ENCODE results near the gene DCC. TPM values are rescaled to one million over a fixed set of nuclear protein-coding genes. Genes with fewer than 3 reads are reported as not detected.

Gene DCC
- total RNA-seq, 2 donors from 2014 or later: not detected

- DNase-seq (ENCODE audit: low spot score) (no peak), ATAC-seq (no peak)
- H3K9me3 Mint-ChIP-seq: no peaks in the 10 kb centered on the region
- no peaks in the 10 kb centered on the region for H3K4me1 Mint-ChIP-seq (ENCODE audit: low read depth in 2 of 2)
- no peaks in the 10 kb centered on the region for H3K27me3 Mint-ChIP-seq
- H3K36me3 Mint-ChIP-seq: no peaks in the 10 kb centered on the region
- no peak overlapping the region for H3K27ac Mint-ChIP-seq
- H3K4me3 Mint-ChIP-seq: no peak overlapping the region
These were observed 232.3 kb downstream of the DCC start for GRCh38 chr18:52572036-52573000.

GRCh38 chr18:52577795-52578194 is 237.8 kb downstream of the DCC start:
- Mint-ChIP-seq H3K4me3 (no peak overlapping the region), H3K36me3 (no peaks in the 10 kb centered on the region), H3K9me3 (no peaks in the 10 kb centered on the region), H3K27me3 (no peaks in the 10 kb centered on the region), H3K4me1 (ENCODE audit: low read depth in 2 of 2) (no peaks in the 10 kb centered on the region), H3K27ac (no peak overlapping the region)
- DNase-seq (ENCODE audit: low spot score) (no peak), ATAC-seq (no peak)

GRCh38 chr18:52582061-52582460 is 242.1 kb downstream of the DCC start:
- DNase-seq (ENCODE audit: low spot score) (no peak), ATAC-seq (no peak)
- peaks cover 6% of the 10 kb centered on the region for H3K9me3 Mint-ChIP-seq
- no peaks in the 10 kb centered on the region for H3K4me1 Mint-ChIP-seq (ENCODE audit: low read depth in 2 of 2)
- H3K27ac Mint-ChIP-seq: no peak overlapping the region
- H3K36me3 Mint-ChIP-seq: no peaks in the 10 kb centered on the region
- no peak overlapping the region for H3K4me3 Mint-ChIP-seq
- no peaks in the 10 kb centered on the region for H3K27me3 Mint-ChIP-seq

GRCh38 chr18:52582516-52582915 is 242.5 kb downstream of the DCC start:
- no peak overlapping the region for H3K4me3 Mint-ChIP-seq
- no peak overlapping the region for H3K27ac Mint-ChIP-seq
- no peaks in the 10 kb centered on the region for H3K4me1 Mint-ChIP-seq (ENCODE audit: low read depth in 2 of 2)
- no peaks in the 10 kb centered on the region for H3K27me3 Mint-ChIP-seq
- DNase-seq (ENCODE audit: low spot score): no peak
- peaks cover 6% of the 10 kb centered on the region for H3K9me3 Mint-ChIP-seq
- H3K36me3 Mint-ChIP-seq: no peaks in the 10 kb centered on the region
- no peak for ATAC-seq

GRCh38 chr18:52588931-52589330 is 248.9 kb downstream of the DCC start:
- Mint-ChIP-seq H3K4me3 (no peak overlapping the region), H3K4me1 (ENCODE audit: low read depth in 2 of 2) (no peaks in the 10 kb centered on the region), H3K36me3 (no peaks in the 10 kb centered on the region), H3K27ac (no peak overlapping the region), H3K27me3 (no peaks in the 10 kb centered on the region), H3K9me3 (peaks cover 10% of the 10 kb centered on the region)
- ATAC-seq (no peak), DNase-seq (ENCODE audit: low spot score) (no peak)

GRCh38 chr18:52596748-52597435 is 256.9 kb downstream of the DCC start:
- no peaks in the 10 kb centered on the region for H3K27me3 Mint-ChIP-seq
- H3K4me1 Mint-ChIP-seq (ENCODE audit: low read depth in 2 of 2): no peaks in the 10 kb centered on the region
- no peak overlapping the region for H3K27ac Mint-ChIP-seq
- H3K4me3 Mint-ChIP-seq: no peak overlapping the region
- H3K9me3 Mint-ChIP-seq: peaks cover 14% of the 10 kb centered on the region
- no peak for ATAC-seq
- no peaks in the 10 kb centered on the region for H3K36me3 Mint-ChIP-seq
- no peak for DNase-seq (ENCODE audit: low spot score)

- no peaks in the 10 kb centered on the region for H3K36me3 Mint-ChIP-seq
- DNase-seq (ENCODE audit: low spot score) (no peak), ATAC-seq (no peak)
- H3K4me3 Mint-ChIP-seq: no peak overlapping the region
- no peak overlapping the region for H3K27ac Mint-ChIP-seq
- H3K27me3 Mint-ChIP-seq: no peaks in the 10 kb centered on the region
- H3K4me1 Mint-ChIP-seq (ENCODE audit: low read depth in 2 of 2): no peaks in the 10 kb centered on the region
- H3K9me3 Mint-ChIP-seq: peaks cover 9% of the 10 kb centered on the region
These were observed 258.9 kb downstream of the DCC start for GRCh38 chr18:52598921-52599320.

- Mint-ChIP-seq H3K27ac (no peak overlapping the region), H3K4me3 (no peak overlapping the region), H3K4me1 (ENCODE audit: low read depth in 2 of 2) (no peaks in the 10 kb centered on the region), H3K27me3 (no peaks in the 10 kb centered on the region), H3K9me3 (peaks cover 5% of the 10 kb centered on the region), H3K36me3 (no peaks in the 10 kb centered on the region)
- DNase-seq (ENCODE audit: low spot score) (no peak), ATAC-seq (no peak)
These were observed 262.8 kb downstream of the DCC start for GRCh38 chr18:52602820-52603219.

GRCh38 chr18:52605345-52605744 is 265.3 kb downstream of the DCC start:
- DNase-seq (ENCODE audit: low spot score): no peak
- Mint-ChIP-seq H3K36me3 (no peaks in the 10 kb centered on the region), H3K4me3 (no peak overlapping the region), H3K27me3 (no peaks in the 10 kb centered on the region), H3K9me3 (peaks cover 5% of the 10 kb centered on the region), H3K4me1 (ENCODE audit: low read depth in 2 of 2) (no peaks in the 10 kb centered on the region), H3K27ac (no peak overlapping the region)
- no peak for ATAC-seq

GRCh38 chr18:52607985-52608384 is 268.0 kb downstream of the DCC start:
- Mint-ChIP-seq H3K27ac (no peak overlapping the region), H3K9me3 (peaks cover 5% of the 10 kb centered on the region), H3K36me3 (no peaks in the 10 kb centered on the region), H3K4me3 (no peak overlapping the region), H3K27me3 (no peaks in the 10 kb centered on the region), H3K4me1 (ENCODE audit: low read depth in 2 of 2) (no peaks in the 10 kb centered on the region)
- no peak for ATAC-seq
- no peak for DNase-seq (ENCODE audit: low spot score)

GRCh38 chr18:52610451-52611115 is 270.6 kb downstream of the DCC start:
- H3K4me1 Mint-ChIP-seq (ENCODE audit: low read depth in 2 of 2): no peaks in the 10 kb centered on the region
- ATAC-seq (no peak), DNase-seq (ENCODE audit: low spot score) (no peak)
- no peaks in the 10 kb centered on the region for H3K36me3 Mint-ChIP-seq
- H3K27me3 Mint-ChIP-seq: no peaks in the 10 kb centered on the region
- no peak overlapping the region for H3K4me3 Mint-ChIP-seq
- H3K9me3 Mint-ChIP-seq: no peaks in the 10 kb centered on the region
- no peak overlapping the region for H3K27ac Mint-ChIP-seq

- Mint-ChIP-seq H3K4me1 (ENCODE audit: low read depth in 2 of 2) (no peaks in the 10 kb centered on the region), H3K9me3 (peaks cover 4% of the 10 kb centered on the region), H3K27me3 (no peaks in the 10 kb centered on the region), H3K36me3 (no peaks in the 10 kb centered on the region), H3K27ac (no peak overlapping the region), H3K4me3 (no peak overlapping the region)
- ATAC-seq (no peak), DNase-seq (ENCODE audit: low spot score) (no peak)
These were observed 272.4 kb downstream of the DCC start for GRCh38 chr18:52612406-52612805.

- ATAC-seq (no peak), DNase-seq (ENCODE audit: low spot score) (no peak)
- Mint-ChIP-seq H3K36me3 (no peaks in the 10 kb centered on the region), H3K27me3 (no peaks in the 10 kb centered on the region), H3K27ac (no peak overlapping the region), H3K4me3 (no peak overlapping the region), H3K9me3 (peaks cover 7% of the 10 kb centered on the region), H3K4me1 (ENCODE audit: low read depth in 2 of 2) (no peaks in the 10 kb centered on the region)
These were observed 275.3 kb downstream of the DCC start for GRCh38 chr18:52615321-52615720.

GRCh38 chr18:52615943-52616342 is 275.9 kb downstream of the DCC start:
- no peaks in the 10 kb centered on the region for H3K4me1 Mint-ChIP-seq (ENCODE audit: low read depth in 2 of 2)
- no peak for DNase-seq (ENCODE audit: low spot score)
- no peak overlapping the region for H3K4me3 Mint-ChIP-seq
- H3K36me3 Mint-ChIP-seq: no peaks in the 10 kb centered on the region
- peaks cover 7% of the 10 kb centered on the region for H3K9me3 Mint-ChIP-seq
- H3K27me3 Mint-ChIP-seq: no peaks in the 10 kb centered on the region
- no peak overlapping the region for H3K27ac Mint-ChIP-seq
- no peak for ATAC-seq

All from natural killer cell treated with Interleukin-12 subunit alpha and Interleukin-12 subunit beta and Interleukin-15 and Interleukin-18, amount 100 ng/mL, for 72 hours (primary cell).